K562 (cell line): ENCODE data around the gene PATE4. TPM values are rescaled to one million over a fixed set of nuclear protein-coding genes. Genes with fewer than 3 reads are reported as not detected.
A peak's percentile ranks its signal among the peaks of the same experiment; 100 is the strongest.

Experiments used
- ARID3A ChIP-seq: IDR thresholded peaks from 2 replicates; pipeline ENCODE4 v1.6.1; 2012; ENCODE audit warnings: low read depth, low read length, improper control_type of control experiment, borderline replicate concordance
- BRF2 ChIP-seq: IDR thresholded peaks from 3 replicates; pipeline ENCODE4 v1.6.1; 2011; ENCODE audit warnings: borderline replicate concordance, mild to moderate bottlenecking; ENCODE audit not compliant: insufficient read length, insufficient read depth
- DACH1 ChIP-seq: fragments of 450-650 bp; IDR thresholded peaks from 2 replicates; pipeline ENCODE4 v1.6.1; 2018; ENCODE audit not compliant: partially characterized antibody
- DMBX1 ChIP-seq: fragments of 250-450 bp; sonication (Bioruptor Pico); IDR thresholded peaks from 2 replicates; pipeline ENCODE4 v1.8.0; 2022; ENCODE audit warnings: inconsistent platforms, mild to moderate bottlenecking, moderate library complexity, borderline replicate concordance
- E2F3 ChIP-seq: fragments of 250-450 bp; sonication (Bioruptor Pico); IDR thresholded peaks from 2 replicates; pipeline ENCODE4 v1.4.0; 2020; ENCODE audit warnings: mild to moderate bottlenecking
- HDAC1 ChIP-seq, 2 experiments: fragments of 450-650 bp; IDR thresholded peaks; 2 replicates each; pipeline ENCODE4 v1.6.1; 2016 to 2017; ENCODE audit warnings: inconsistent platforms in 1 of 2, mild to moderate bottlenecking in 1 of 2, moderate library complexity in 1 of 2
- HOMEZ ChIP-seq: fragments of 250-450 bp; sonication (Bioruptor Pico); IDR thresholded peaks from 2 replicates; pipeline ENCODE4 v1.4.0; 2020; ENCODE audit warnings: mild to moderate bottlenecking, moderate library complexity
- NCOA2 ChIP-seq, 2 experiments: fragments of 450-650 bp; IDR thresholded peaks; 2 replicates each; pipeline ENCODE4 v1.6.1; 2018; ENCODE audit warnings: mild to moderate bottlenecking in 2 of 2, moderate library complexity in 1 of 2; ENCODE audit not compliant: partially characterized antibody in 2 of 2
- NR0B1 ChIP-seq: fragments of 450-650 bp; IDR thresholded peaks from one replicate; pipeline ENCODE4 v1.6.1; 2018; ENCODE audit warnings: mild to moderate bottlenecking, moderate library complexity; ENCODE audit not compliant: partially characterized antibody
- NR1H2 ChIP-seq: sonication (generic); formaldehyde crosslinking; IDR thresholded peaks from 2 replicates; pipeline ENCODE4 v1.4.0; 2020; ENCODE audit warnings: mild to moderate bottlenecking, missing genetic modification reagents
- POLR2B ChIP-seq: fragments of 450-650 bp; IDR thresholded peaks from 2 replicates; pipeline ENCODE4 v1.6.1; 2018; ENCODE audit warnings: low read depth; ENCODE audit not compliant: partially characterized antibody
- RCOR1 ChIP-seq, 2 experiments: IDR thresholded peaks; 2 replicates each; pipeline ENCODE4 v1.6.1; 2012; ENCODE audit warnings: low read depth in 2 of 2, low read length in 2 of 2, borderline replicate concordance in 1 of 2, improper control_type of control experiment in 1 of 2
- SRSF9 ChIP-seq: fragments of 200-400 bp; formaldehyde crosslinking; IDR thresholded peaks from 2 replicates; pipeline ENCODE4 v1.6.1; 2017; ENCODE audit warnings: low read depth, low read length, borderline replicate concordance
- TCF15 ChIP-seq: fragments of 250-450 bp; sonication (Bioruptor Pico); IDR thresholded peaks from 2 replicates; pipeline ENCODE4 v1.8.0; 2022; ENCODE audit warnings: moderate library complexity, mild to moderate bottlenecking, inconsistent platforms
- TRIM24 ChIP-seq, 2 experiments: fragments of 450-650 bp; IDR thresholded peaks; 2 replicates each; pipeline ENCODE4 v1.6.1; 2016
- ZNF121 ChIP-seq: sonication (generic); formaldehyde crosslinking; conservative IDR thresholded peaks from 2 replicates; pipeline ENCODE4 v1.8.0; 2022; ENCODE audit warnings: missing genetic modification reagents
- ZNF184 ChIP-seq: sonication (generic); formaldehyde crosslinking; IDR thresholded peaks from 2 replicates; pipeline ENCODE4 v1.5.0; 2020; ENCODE audit warnings: missing genetic modification reagents
- ZNF24 ChIP-seq: fragments of 450-650 bp; IDR thresholded peaks from 2 replicates; pipeline ENCODE4 v1.6.1; 2016
- ZNF384 ChIP-seq: IDR thresholded peaks from 2 replicates; pipeline ENCODE4 v1.6.1; 2012; ENCODE audit warnings: low read depth, low read length, improper control_type of control experiment
- ZNF584 ChIP-seq: fragments of 200-800 bp; sonication (Bioruptor generic); IDR thresholded peaks from 2 replicates; pipeline ENCODE4 v1.6.1; 2016; ENCODE audit warnings: low read depth, mild to moderate bottlenecking, missing genetic modification characterization, missing compliant biosample characterization
- ZSCAN29 ChIP-seq: fragments of 450-650 bp; IDR thresholded peaks from 2 replicates; pipeline ENCODE4 v1.6.1; 2017
- polyA plus RNA-seq, 8 experiments: library from polyadenylated mRNA; depleted of rRNA in 4 of 8; stranded (reverse) in 5 of 8; unstranded in 3 of 8; fragments of >200 nt; fragmentation: Nextera tagmentation in 2 of 8; fragmentation: Illumina TruSeq in 1 of 8; extraction: Ambion mirVana in 2 of 8; extraction: Trizol in 1 of 8; gene quantifications; 2 replicates each; pipeline versions ENCODE4 v1.2.1 to v1.2.3, GENCODE V29; 2011 to 2014; ENCODE audit warnings: inconsistent platforms in 1 of 8, missing spikeins in 1 of 8
- total RNA-seq, 7 experiments: library from RNA; depleted of rRNA in 6 of 7; stranded (reverse); fragments of >200 nt in 6 of 7; fragmentation: Illumina TruSeq in 2 of 7; extraction: Trizol in 2 of 7; gene quantifications; 2 replicates each; pipeline versions ENCODE4 v1.2.1 to v1.2.3, GENCODE V29; 2011 to 2021; ENCODE audit warnings: low replicate concordance in 1 of 7

Gene PATE4
- total and polyA plus RNA-seq, 9 of the 15 experiments (the other 6 are each of a cell fraction or from before 2014, with no cell fraction given), result not detected

- TF ChIP-seq RCOR1 (IDR thresholded peaks at IDR 0.05; ENCODE audit: borderline replicate concordance in 1 of 2, low read depth in 2 of 2, low read length in 2 of 2), result peak in 1 of 2 experiments; percentile 55; a peak in 1 of 4 replicates
- TF ChIP-seq SRSF9, result no peak
- peak in 1 of 2 experiments; percentile 65; a peak in 1 of 4 replicates for TF ChIP-seq HDAC1 (IDR thresholded peaks at IDR 0.05)
- no peak for TF ChIP-seq ZNF584
- no peak for TF ChIP-seq NCOA2 (IDR thresholded peaks at IDR 0.05; ENCODE audit: partially characterized antibody in 2 of 2)
- no peak for TF ChIP-seq TCF15 (CRISPR knock-in tag)
- no peak; the same call in 1 of the 2 replicates for TF ChIP-seq E2F3 (CRISPR knock-in tag)
- no peak for TF ChIP-seq ARID3A
- TF ChIP-seq ZNF184 (CRISPR knock-in tag), result peak; percentile 61; the same call in 1 of the 2 replicates
- TF ChIP-seq TRIM24 (IDR thresholded peaks at IDR 0.05), result peak in 1 of 2 experiments; percentile 26; a peak in 1 of 4 replicates
- no peak for TF ChIP-seq ZNF121 (CRISPR knock-in tag)
- no peak for TF ChIP-seq POLR2B
- TF ChIP-seq ZNF24, result peak; percentile 91
- TF ChIP-seq DMBX1 (CRISPR knock-in tag), result no peak
- no peak for TF ChIP-seq BRF2
- TF ChIP-seq ZSCAN29, result 0 out of 2 replicates have a peak, but pooled peaks have one; percentile 41
- no peak for TF ChIP-seq ZNF384
- TF ChIP-seq NR0B1, result no peak
- TF ChIP-seq DACH1, result peak; percentile 8
- TF ChIP-seq NR1H2, result no peak
- no peak for TF ChIP-seq HOMEZ
Measured at GRCh38 chr11:125887373-125888324, 54.5 kb downstream of the PATE4 start, which contains the start of gene HYLS1 (continued).
